Measurements from ENCODE around the gene SFI1.

DNA sequence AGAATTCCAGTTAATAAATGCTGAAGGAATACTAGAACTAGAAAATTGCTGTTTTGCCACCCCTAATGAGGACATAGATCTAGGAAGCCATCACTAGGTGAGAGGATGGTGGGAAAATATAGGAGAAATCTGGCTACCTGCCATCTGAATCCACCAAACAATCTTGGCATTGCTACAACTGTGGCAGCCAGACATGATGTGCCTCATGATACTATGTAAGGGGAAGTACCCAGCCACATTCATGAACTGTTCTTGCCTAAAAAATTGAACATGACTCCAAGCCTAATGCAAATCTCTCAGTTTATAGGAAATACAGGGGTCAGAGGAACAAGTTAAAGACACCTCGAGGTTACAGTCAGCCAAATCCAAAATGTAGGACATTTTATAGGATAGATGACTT, 72.8 kb downstream of the SFI1 start:
- TF ChIP-seq, protein P1, sequence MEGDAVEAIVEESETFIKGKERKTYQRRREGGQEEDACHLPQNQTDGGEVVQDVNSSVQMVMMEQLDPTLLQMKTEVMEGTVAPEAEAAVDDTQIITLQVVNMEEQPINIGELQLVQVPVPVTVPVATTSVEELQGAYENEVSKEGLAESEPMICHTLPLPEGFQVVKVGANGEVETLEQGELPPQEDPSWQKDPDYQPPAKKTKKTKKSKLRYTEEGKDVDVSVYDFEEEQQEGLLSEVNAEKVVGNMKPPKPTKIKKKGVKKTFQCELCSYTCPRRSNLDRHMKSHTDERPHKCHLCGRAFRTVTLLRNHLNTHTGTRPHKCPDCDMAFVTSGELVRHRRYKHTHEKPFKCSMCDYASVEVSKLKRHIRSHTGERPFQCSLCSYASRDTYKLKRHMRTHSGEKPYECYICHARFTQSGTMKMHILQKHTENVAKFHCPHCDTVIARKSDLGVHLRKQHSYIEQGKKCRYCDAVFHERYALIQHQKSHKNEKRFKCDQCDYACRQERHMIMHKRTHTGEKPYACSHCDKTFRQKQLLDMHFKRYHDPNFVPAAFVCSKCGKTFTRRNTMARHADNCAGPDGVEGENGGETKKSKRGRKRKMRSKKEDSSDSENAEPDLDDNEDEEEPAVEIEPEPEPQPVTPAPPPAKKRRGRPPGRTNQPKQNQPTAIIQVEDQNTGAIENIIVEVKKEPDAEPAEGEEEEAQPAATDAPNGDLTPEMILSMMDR (IDR thresholded peaks at IDR 0.05; ENCODE audit: low read depth, low read length, missing input control) = no peak
- no peak for TF ChIP-seq TAF1 (conservative IDR thresholded peaks at IDR 0.05)
- no peak for TF ChIP-seq GABPA (IDR thresholded peaks at IDR 0.05 in 1 of 2, conservative IDR thresholded peaks at IDR 0.05 in 1 of 2)
- no peak for TF ChIP-seq HNF4A (conservative IDR thresholded peaks at IDR 0.05)
- TF ChIP-seq, protein P2, sequence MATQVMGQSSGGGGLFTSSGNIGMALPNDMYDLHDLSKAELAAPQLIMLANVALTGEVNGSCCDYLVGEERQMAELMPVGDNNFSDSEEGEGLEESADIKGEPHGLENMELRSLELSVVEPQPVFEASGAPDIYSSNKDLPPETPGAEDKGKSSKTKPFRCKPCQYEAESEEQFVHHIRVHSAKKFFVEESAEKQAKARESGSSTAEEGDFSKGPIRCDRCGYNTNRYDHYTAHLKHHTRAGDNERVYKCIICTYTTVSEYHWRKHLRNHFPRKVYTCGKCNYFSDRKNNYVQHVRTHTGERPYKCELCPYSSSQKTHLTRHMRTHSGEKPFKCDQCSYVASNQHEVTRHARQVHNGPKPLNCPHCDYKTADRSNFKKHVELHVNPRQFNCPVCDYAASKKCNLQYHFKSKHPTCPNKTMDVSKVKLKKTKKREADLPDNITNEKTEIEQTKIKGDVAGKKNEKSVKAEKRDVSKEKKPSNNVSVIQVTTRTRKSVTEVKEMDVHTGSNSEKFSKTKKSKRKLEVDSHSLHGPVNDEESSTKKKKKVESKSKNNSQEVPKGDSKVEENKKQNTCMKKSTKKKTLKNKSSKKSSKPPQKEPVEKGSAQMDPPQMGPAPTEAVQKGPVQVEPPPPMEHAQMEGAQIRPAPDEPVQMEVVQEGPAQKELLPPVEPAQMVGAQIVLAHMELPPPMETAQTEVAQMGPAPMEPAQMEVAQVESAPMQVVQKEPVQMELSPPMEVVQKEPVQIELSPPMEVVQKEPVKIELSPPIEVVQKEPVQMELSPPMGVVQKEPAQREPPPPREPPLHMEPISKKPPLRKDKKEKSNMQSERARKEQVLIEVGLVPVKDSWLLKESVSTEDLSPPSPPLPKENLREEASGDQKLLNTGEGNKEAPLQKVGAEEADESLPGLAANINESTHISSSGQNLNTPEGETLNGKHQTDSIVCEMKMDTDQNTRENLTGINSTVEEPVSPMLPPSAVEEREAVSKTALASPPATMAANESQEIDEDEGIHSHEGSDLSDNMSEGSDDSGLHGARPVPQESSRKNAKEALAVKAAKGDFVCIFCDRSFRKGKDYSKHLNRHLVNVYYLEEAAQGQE (IDR thresholded peaks at IDR 0.05) = no peak
- no peak for TF ChIP-seq EGR1 (IDR thresholded peaks at IDR 0.05; ENCODE audit: low read depth in 2 of 2)
- TF ChIP-seq MAX (IDR thresholded peaks at IDR 0.05) = no peak
- no peak for TF ChIP-seq ATF3 (IDR thresholded peaks at IDR 0.05)
- no peak for TF ChIP-seq SP1 (IDR thresholded peaks at IDR 0.05)
- TF ChIP-seq, protein P3, sequence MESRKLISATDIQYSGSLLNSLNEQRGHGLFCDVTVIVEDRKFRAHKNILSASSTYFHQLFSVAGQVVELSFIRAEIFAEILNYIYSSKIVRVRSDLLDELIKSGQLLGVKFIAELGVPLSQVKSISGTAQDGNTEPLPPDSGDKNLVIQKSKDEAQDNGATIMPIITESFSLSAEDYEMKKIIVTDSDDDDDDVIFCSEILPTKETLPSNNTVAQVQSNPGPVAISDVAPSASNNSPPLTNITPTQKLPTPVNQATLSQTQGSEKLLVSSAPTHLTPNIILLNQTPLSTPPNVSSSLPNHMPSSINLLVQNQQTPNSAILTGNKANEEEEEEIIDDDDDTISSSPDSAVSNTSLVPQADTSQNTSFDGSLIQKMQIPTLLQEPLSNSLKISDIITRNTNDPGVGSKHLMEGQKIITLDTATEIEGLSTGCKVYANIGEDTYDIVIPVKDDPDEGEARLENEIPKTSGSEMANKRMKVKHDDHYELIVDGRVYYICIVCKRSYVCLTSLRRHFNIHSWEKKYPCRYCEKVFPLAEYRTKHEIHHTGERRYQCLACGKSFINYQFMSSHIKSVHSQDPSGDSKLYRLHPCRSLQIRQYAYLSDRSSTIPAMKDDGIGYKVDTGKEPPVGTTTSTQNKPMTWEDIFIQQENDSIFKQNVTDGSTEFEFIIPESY (IDR thresholded peaks at IDR 0.05) = no peak
- no peak for TF ChIP-seq NR2F2 (IDR thresholded peaks at IDR 0.05)
- TF ChIP-seq YY1 (IDR thresholded peaks at IDR 0.05) = no peak
- TF ChIP-seq RAD21 (IDR thresholded peaks at IDR 0.05) = no peak

All from liver (tissue), 3 donors.